ENCODE results near the gene TMC8. TPM values are rescaled to one million over a fixed set of nuclear protein-coding genes. Genes with fewer than 3 reads are reported as not detected.

The TMC8 gene
- total and polyA plus RNA-seq, 2 of the 8 experiments (the other 6 are each of a cell fraction or from before 2014, with no cell fraction given): 1.00 to 2.8 TPM

GRCh38 chr17:78123258-78123929, 7.2 kb upstream of the TMC8 start (continued):
- TF ChIP-seq, protein P1, sequence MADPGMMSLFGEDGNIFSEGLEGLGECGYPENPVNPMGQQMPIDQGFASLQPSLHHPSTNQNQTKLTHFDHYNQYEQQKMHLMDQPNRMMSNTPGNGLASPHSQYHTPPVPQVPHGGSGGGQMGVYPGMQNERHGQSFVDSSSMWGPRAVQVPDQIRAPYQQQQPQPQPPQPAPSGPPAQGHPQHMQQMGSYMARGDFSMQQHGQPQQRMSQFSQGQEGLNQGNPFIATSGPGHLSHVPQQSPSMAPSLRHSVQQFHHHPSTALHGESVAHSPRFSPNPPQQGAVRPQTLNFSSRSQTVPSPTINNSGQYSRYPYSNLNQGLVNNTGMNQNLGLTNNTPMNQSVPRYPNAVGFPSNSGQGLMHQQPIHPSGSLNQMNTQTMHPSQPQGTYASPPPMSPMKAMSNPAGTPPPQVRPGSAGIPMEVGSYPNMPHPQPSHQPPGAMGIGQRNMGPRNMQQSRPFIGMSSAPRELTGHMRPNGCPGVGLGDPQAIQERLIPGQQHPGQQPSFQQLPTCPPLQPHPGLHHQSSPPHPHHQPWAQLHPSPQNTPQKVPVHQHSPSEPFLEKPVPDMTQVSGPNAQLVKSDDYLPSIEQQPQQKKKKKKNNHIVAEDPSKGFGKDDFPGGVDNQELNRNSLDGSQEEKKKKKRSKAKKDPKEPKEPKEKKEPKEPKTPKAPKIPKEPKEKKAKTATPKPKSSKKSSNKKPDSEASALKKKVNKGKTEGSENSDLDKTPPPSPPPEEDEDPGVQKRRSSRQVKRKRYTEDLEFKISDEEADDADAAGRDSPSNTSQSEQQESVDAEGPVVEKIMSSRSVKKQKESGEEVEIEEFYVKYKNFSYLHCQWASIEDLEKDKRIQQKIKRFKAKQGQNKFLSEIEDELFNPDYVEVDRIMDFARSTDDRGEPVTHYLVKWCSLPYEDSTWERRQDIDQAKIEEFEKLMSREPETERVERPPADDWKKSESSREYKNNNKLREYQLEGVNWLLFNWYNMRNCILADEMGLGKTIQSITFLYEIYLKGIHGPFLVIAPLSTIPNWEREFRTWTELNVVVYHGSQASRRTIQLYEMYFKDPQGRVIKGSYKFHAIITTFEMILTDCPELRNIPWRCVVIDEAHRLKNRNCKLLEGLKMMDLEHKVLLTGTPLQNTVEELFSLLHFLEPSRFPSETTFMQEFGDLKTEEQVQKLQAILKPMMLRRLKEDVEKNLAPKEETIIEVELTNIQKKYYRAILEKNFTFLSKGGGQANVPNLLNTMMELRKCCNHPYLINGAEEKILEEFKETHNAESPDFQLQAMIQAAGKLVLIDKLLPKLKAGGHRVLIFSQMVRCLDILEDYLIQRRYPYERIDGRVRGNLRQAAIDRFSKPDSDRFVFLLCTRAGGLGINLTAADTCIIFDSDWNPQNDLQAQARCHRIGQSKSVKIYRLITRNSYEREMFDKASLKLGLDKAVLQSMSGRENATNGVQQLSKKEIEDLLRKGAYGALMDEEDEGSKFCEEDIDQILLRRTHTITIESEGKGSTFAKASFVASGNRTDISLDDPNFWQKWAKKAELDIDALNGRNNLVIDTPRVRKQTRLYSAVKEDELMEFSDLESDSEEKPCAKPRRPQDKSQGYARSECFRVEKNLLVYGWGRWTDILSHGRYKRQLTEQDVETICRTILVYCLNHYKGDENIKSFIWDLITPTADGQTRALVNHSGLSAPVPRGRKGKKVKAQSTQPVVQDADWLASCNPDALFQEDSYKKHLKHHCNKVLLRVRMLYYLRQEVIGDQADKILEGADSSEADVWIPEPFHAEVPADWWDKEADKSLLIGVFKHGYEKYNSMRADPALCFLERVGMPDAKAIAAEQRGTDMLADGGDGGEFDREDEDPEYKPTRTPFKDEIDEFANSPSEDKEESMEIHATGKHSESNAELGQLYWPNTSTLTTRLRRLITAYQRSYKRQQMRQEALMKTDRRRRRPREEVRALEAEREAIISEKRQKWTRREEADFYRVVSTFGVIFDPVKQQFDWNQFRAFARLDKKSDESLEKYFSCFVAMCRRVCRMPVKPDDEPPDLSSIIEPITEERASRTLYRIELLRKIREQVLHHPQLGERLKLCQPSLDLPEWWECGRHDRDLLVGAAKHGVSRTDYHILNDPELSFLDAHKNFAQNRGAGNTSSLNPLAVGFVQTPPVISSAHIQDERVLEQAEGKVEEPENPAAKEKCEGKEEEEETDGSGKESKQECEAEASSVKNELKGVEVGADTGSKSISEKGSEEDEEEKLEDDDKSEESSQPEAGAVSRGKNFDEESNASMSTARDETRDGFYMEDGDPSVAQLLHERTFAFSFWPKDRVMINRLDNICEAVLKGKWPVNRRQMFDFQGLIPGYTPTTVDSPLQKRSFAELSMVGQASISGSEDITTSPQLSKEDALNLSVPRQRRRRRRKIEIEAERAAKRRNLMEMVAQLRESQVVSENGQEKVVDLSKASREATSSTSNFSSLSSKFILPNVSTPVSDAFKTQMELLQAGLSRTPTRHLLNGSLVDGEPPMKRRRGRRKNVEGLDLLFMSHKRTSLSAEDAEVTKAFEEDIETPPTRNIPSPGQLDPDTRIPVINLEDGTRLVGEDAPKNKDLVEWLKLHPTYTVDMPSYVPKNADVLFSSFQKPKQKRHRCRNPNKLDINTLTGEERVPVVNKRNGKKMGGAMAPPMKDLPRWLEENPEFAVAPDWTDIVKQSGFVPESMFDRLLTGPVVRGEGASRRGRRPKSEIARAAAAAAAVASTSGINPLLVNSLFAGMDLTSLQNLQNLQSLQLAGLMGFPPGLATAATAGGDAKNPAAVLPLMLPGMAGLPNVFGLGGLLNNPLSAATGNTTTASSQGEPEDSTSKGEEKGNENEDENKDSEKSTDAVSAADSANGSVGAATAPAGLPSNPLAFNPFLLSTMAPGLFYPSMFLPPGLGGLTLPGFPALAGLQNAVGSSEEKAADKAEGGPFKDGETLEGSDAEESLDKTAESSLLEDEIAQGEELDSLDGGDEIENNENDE (IDR thresholded peaks at IDR 0.05; ENCODE audit: insufficient replicate concordance, low read length): no peak
- no peak for TF ChIP-seq KDM1A (IDR thresholded peaks at IDR 0.05; ENCODE audit: borderline replicate concordance, low read length)
- TF ChIP-seq TEAD4 (IDR thresholded peaks at IDR 0.05; ENCODE audit: low read depth, low read length): no peak
- TF ChIP-seq POU5F1 (IDR thresholded peaks at IDR 0.05; ENCODE audit: low read depth, low read length): no peak
- TF ChIP-seq POLR2AphosphoS5 (IDR thresholded peaks at IDR 0.05; ENCODE audit: low read depth, low read length): no peak
- TF ChIP-seq, protein P2, sequence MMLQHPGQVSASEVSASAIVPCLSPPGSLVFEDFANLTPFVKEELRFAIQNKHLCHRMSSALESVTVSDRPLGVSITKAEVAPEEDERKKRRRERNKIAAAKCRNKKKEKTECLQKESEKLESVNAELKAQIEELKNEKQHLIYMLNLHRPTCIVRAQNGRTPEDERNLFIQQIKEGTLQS (IDR thresholded peaks at IDR 0.05; ENCODE audit: insufficient read depth, low read depth, low read length): no peak
- no peak for TF ChIP-seq YY1 (IDR thresholded peaks at IDR 0.05; ENCODE audit: low read depth, low read length)

Measured in H1 (cell line).